ENCODE measurements around the gene SETD2. TPM values are rescaled to one million over a fixed set of nuclear protein-coding genes. Genes with fewer than 3 reads are reported as not detected.

The SETD2 gene
- total and polyA plus RNA-seq, 2 of the 8 experiments (the other 6 are each of a cell fraction or from before 2014, with no cell fraction given): 15.7 to 46.3 TPM

- TF ChIP-seq CHD7 (IDR thresholded peaks at IDR 0.05; ENCODE audit: insufficient replicate concordance, low read length): no peak
- TF ChIP-seq EP300 (IDR thresholded peaks at IDR 0.05; ENCODE audit: borderline replicate concordance in 1 of 2, low read depth in 2 of 2, low read length in 2 of 2): no peak
- TF ChIP-seq POLR2A (IDR thresholded peaks at IDR 0.05; ENCODE audit: control extremely low read depth in 1 of 2, low read depth in 2 of 2, low read length in 2 of 2): no peak
- no peak for TF ChIP-seq NANOG (IDR thresholded peaks at IDR 0.05; ENCODE audit: insufficient read depth, low read depth, low read length, poor library complexity, severe bottlenecking)
- no peak for TF ChIP-seq EGR1 (IDR thresholded peaks at IDR 0.05; ENCODE audit: borderline replicate concordance, low read depth, low read length)
- TF ChIP-seq TEAD4 (IDR thresholded peaks at IDR 0.05; ENCODE audit: low read depth, low read length): no peak
- TF ChIP-seq SAP30 (IDR thresholded peaks at IDR 0.05; ENCODE audit: insufficient read depth, insufficient replicate concordance, low read length): no peak
- TF ChIP-seq ASH2L (IDR thresholded peaks at IDR 0.05; ENCODE audit: low read length): no peak
- no peak for TF ChIP-seq CEBPB (IDR thresholded peaks at IDR 0.05; ENCODE audit: low read depth, low read length)
- no peak for TF ChIP-seq POU5F1 (IDR thresholded peaks at IDR 0.05; ENCODE audit: low read depth, low read length)
- TF ChIP-seq CREB1 (IDR thresholded peaks at IDR 0.05): no peak
- TF ChIP-seq TBP (IDR thresholded peaks at IDR 0.05; ENCODE audit: low read depth, low read length): no peak
- TF ChIP-seq CHD1 (IDR thresholded peaks at IDR 0.05; ENCODE audit: low read depth, low read length): no peak
- TF ChIP-seq SP4 (IDR thresholded peaks at IDR 0.05; ENCODE audit: low read length): no peak
Observed at GRCh38 chr3:47103619-47104018, 60.3 kb downstream of the SETD2 start (continued).

All from H1 (cell line).